ENCODE results near the gene TBX1. TPM values are rescaled to one million over a fixed set of nuclear protein-coding genes. Genes with fewer than 3 reads are reported as not detected.

TBX1 gene
- total RNA-seq, 1 donor from 2014 or later, result not detected

- peaks cover 90% of the 10 kb centered on the region for H3K27me3 Mint-ChIP-seq (ENCODE audit: low read depth)
- no peaks in the 10 kb centered on the region for H3K36me3 Mint-ChIP-seq (ENCODE audit: low read depth)
- H3K4me1 Mint-ChIP-seq, result peaks cover 4% of the 10 kb centered on the region
- no peak overlapping the region for H3K4me3 Mint-ChIP-seq
- no peaks in the 10 kb centered on the region for H3K9me3 Mint-ChIP-seq
- TF ChIP-seq CTCF (conservative IDR thresholded peaks at IDR 0.05), result no peak
- no peak for DNase-seq (ENCODE audit: low read depth, low spot score)
- H3K27ac Mint-ChIP-seq (ENCODE audit: unreplicated experiment), result no peak overlapping the region
Measured at GRCh38 chr22:19767427-19768341, 7.1 kb downstream of the TBX1 start.

DNA sequence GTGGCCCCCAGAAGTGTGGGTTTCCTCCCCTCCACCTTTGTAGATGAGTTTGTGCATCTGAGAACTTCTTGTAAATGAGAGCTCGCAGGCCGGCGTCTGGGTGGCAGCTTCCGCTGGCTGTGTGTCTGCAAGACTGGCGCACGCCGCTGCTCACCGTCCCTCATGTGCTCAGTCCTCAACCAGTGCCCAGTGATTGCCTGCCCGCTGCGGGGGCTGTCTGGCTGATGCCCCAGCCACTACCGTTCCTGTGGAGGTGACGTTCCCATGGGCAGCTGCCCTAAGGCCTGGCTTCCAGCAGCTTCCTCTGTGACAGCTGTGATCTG lies 8.8 kb downstream of the TBX1 start:
- H3K27ac Mint-ChIP-seq (ENCODE audit: unreplicated experiment), result no peak overlapping the region
- H3K4me1 Mint-ChIP-seq, result peaks cover 4% of the 10 kb centered on the region
- no peak for TF ChIP-seq CTCF (conservative IDR thresholded peaks at IDR 0.05)
- H3K4me3 Mint-ChIP-seq, result no peak overlapping the region
- no peaks in the 10 kb centered on the region for H3K36me3 Mint-ChIP-seq (ENCODE audit: low read depth)
- H3K9me3 Mint-ChIP-seq, result no peaks in the 10 kb centered on the region
- H3K27me3 Mint-ChIP-seq (ENCODE audit: low read depth), result peaks cover 84% of the 10 kb centered on the region
- DNase-seq (ENCODE audit: low read depth, low spot score), result no peak

DNA sequence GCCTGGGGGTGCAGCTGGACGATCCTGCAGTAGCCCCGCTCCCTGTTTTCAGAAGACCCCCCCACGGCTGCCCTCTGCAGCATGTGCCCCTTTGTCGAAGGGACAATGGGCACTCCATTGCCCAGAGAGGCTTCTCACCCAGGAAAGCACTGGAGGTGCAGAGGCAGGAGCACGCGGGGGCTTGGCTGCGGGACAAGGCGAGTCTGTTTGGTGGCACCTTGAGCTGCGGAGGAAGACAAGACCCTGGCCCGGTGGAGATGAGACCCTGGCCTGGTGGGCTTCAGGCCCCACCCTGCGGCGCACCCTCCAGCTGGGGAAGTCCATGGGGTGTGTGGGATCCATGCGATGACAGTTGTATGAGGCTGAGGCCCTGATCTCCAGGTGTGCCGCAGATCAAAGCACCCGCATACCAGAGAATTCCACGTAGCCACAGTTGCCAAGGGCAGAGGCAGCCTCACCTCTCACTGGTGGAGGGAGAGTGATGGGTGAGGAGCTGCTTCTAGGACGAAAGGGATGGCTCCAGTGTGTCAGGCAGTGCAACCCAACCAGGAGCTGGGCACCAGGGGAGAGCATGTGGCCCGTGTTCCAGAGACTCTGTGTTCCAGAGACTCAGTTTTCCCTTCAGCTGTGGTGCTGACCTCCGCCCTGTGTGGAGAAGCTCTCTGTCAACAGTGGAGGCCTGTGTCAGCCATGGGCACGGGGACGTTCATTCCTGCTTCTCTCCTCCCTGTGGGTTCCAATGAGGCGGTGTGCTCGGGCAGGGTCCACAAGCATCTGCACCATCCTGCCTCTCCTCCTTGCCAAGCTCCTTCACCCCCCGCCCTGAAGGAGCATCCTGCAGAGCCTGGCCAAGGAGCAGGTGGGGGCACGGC lies 10.0 kb downstream of the TBX1 start:
- H3K27me3 Mint-ChIP-seq (ENCODE audit: low read depth), result peaks cover 76% of the 10 kb centered on the region

DNA sequence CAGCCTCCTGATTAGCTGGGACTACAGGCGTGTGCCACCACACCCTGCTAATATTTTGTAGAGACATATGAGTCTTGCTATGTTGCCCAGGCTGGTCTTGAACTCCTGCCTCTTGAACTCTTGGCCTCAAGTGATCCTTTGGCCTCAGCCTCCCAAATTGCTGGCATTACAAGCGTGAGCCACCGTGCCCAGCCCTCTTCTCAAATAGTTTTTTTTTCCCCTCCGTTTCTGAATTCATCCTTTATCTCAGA lies 11.8 kb downstream of the TBX1 start:
- no peak for TF ChIP-seq CTCF (conservative IDR thresholded peaks at IDR 0.05)
- no peak for DNase-seq (ENCODE audit: low read depth, low spot score)
- H3K27me3 Mint-ChIP-seq (ENCODE audit: low read depth), result peaks cover 64% of the 10 kb centered on the region
- no peak overlapping the region for H3K27ac Mint-ChIP-seq (ENCODE audit: unreplicated experiment)
- H3K9me3 Mint-ChIP-seq, result no peaks in the 10 kb centered on the region
- no peaks in the 10 kb centered on the region for H3K4me1 Mint-ChIP-seq
- H3K4me3 Mint-ChIP-seq, result no peak overlapping the region
- no peaks in the 10 kb centered on the region for H3K36me3 Mint-ChIP-seq (ENCODE audit: low read depth)

More for the DNA sequence above, 10.0 kb downstream of the TBX1 start:
- Mint-ChIP-seq H3K4me3 (no peak overlapping the region), H3K36me3 (ENCODE audit: low read depth) (no peaks in the 10 kb centered on the region), H3K9me3 (no peaks in the 10 kb centered on the region), H3K27ac (ENCODE audit: unreplicated experiment) (no peak overlapping the region), H3K4me1 (no peaks in the 10 kb centered on the region)
- no peak for TF ChIP-seq CTCF (conservative IDR thresholded peaks at IDR 0.05)
- no peak for DNase-seq (ENCODE audit: low read depth, low spot score)

GRCh38 chr22:19772673-19773469 lies 12.3 kb downstream of the TBX1 start:
- no peak for DNase-seq (ENCODE audit: low read depth, low spot score)
- H3K36me3 Mint-ChIP-seq (ENCODE audit: low read depth), result no peaks in the 10 kb centered on the region
- no peaks in the 10 kb centered on the region for H3K4me1 Mint-ChIP-seq
- no peak overlapping the region for H3K27ac Mint-ChIP-seq (ENCODE audit: unreplicated experiment)
- peaks cover 59% of the 10 kb centered on the region for H3K27me3 Mint-ChIP-seq (ENCODE audit: low read depth)
- H3K4me3 Mint-ChIP-seq, result no peak overlapping the region
- no peaks in the 10 kb centered on the region for H3K9me3 Mint-ChIP-seq
- no peak for TF ChIP-seq CTCF (conservative IDR thresholded peaks at IDR 0.05)
